HG03575 (cell line): Measurements from ENCODE around the gene MMP24.

Source experiments
- ATAC-seq: cut with Tn5 transposase; IDR thresholded peaks from one replicate; pipeline ENCODE4 v1.9.1; 2021; ENCODE audit not compliant: unreplicated experiment, insufficient number of reproducible peaks, low FRiP score; ENCODE audit errors: extremely low read depth

MMP24 gene

GRCh38 chr20:35287509-35288324, 61.2 kb downstream of the MMP24 start:
- no peak for ATAC-seq

DNA sequence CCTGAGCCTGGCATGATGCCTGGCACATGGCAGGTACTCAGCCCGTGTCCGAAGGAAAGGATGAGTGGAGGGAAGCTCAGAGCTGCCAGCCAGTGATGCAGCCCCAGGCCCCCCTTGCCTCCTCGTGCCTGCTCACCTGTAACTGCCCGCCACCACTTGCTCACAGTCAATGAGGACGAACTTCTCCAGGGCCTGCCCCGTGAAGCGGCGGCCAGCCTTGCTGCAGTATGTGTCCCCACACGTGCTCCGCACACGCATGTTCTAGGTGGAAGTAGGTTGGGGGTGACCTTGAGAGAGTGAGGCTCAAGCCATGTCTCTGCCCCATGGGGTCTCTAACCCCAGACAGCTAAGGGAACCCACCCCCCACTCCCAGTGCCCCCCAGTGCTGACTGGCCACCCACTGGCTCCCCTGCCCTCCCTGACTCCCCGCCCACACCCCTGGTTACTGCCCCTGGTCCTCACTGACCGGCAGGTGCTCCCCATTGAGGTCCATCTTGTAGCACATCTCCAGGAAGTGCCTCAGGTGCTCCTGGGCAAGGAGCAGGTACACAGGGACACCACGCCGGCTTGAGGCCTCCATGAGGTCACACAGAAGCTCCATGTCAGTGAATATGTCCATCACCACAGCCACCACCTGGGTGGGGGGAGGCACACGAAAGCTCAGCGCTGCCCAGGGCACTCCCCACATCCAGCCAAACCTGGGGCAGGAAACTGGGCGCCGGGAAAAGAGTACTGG, 62.0 kb downstream of the MMP24 start:
- ATAC-seq, result no peak

- ATAC-seq, result no peak
These were observed 63.8 kb downstream of the MMP24 start for GRCh38 chr20:35290186-35290886.

DNA sequence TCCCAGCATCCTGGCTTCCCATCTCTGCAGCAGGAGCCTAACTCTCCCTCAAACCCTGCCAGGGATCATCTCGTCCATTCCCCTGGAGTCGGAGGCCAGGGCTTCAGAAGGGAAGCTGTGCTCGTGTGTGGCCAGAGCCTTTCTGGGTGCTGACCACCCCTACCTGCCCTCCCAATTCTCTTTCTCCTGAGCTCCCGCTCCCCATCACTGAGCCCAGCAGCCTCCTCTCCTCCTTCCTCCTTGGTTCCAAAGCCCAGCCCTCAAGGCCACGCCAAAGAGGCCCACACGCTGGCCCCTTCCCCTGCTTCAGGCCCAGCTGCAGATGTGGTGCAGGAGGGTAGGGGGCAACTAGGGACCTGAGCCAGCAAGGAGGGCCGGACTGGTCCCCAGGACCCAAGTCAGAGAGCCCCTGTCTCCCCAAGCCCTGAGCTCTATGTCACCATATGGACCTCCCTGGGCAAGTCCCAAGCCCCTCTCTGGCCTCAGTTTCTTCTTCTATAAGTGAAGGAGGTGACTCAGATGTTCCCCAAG, 64.5 kb downstream of the MMP24 start:
- no peak for ATAC-seq

- no peak for ATAC-seq
These were observed 65.4 kb downstream of the MMP24 start, which contains the start of gene FAM83C for GRCh38 chr20:35291654-35292503. Gene FAM83C, minus strand, starts transcription at chr20:35292425. Its CDS starts 121 bp downstream, at chr20:35292304.

DNA sequence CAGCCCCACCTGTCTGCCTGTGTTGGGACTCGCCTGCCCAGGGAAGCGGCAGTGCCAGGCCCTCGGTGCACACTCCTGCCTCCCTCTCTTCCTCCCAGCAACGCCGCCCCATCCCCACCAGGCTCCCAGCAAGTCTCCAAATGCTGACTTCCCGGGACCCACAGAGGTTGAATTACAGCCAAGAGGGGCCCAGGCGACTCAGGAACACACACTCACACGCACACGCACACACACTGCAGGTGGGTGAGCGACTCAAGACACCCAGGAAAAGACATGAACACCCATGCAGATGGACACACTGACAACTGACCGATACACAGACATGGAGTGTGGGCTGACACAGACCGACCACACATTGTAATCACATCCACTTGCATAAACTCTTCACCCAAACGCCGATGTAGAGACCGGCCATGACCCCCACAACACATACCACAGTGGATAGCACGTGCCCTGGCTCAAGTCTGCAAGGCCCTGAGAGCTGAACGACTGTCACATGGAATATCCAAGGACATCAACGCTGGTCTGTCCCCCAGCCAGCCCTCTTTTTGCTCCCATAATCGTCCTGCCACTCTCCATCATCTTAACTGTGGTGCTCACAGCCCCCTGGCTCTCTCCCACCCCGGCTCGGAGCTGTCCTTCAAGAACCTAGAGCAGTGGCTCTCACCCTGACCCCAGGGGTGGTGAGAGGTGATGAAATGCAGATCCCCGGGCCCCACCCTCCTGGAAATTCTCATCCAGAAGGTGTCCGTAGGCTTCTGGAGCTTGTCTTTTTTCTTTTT, 66.2 kb downstream of the MMP24 start:
- ATAC-seq, result no peak

DNA sequence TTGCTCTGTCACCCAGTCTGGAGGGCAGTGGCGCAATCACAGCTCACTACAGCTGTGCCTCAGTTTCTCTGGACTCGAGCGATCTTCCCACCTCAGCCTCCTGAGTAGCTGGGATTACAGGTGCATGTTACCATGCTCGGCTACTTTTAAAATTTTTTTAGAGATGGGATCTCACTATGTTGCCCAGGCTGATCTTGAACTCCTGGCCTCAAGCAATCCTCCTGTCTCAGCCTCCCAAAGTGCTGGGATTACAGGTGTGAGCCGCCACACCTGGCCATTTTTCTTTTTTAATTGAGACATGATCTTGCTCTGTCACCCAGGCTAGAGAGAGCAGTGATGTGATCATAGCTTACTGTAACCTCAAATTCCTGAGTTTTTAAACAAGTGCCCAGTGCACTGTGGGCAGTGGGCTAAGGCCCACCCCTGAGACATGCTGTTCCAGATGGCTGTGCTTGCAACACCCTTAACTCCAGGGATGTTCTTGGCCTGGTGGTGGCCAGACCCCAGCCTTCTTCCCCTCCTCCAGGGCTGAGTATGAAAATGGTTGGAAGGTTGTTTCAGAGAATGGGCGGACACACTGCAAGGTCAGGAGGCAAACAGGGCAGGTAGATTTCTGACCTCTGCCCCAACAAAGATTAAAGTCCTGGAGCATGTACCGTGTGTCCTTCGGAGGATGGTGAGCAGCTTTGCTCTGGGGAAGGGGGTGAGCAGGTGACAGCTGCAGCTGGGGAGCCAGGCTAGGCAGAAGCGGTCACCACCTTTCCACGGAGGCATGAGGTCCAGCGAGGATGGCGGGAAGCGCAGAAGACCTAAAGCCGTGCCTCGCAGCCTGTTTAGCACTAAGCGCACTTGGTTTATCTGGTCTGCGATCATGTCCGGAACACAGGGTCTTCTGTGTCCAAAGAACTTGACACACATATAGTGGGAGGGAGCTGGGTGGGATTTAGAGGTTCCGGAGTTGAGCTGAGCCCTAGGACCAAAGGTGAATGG, 67.1 kb downstream of the MMP24 start:
- ATAC-seq, result no peak

DNA sequence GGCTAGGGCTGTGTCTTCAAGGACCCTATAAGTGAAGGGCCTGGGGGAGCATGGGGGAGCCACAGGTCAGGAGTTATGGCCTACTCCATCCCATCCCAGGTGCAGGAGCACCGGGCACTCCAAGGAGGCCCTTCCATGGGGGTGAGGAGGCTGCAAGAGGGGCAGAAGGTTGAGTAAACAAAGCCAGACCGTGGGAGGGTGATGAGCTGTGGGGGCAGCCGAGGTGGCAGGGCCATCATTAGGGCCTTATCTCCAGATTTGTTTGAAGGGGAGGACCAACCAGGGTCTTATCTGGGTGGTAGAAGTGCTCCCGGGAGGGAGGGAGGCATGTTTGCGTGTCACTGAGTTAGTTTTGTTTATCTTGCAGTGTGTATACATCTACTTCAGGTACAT, 67.8 kb downstream of the MMP24 start:
- ATAC-seq, result no peak

DNA sequence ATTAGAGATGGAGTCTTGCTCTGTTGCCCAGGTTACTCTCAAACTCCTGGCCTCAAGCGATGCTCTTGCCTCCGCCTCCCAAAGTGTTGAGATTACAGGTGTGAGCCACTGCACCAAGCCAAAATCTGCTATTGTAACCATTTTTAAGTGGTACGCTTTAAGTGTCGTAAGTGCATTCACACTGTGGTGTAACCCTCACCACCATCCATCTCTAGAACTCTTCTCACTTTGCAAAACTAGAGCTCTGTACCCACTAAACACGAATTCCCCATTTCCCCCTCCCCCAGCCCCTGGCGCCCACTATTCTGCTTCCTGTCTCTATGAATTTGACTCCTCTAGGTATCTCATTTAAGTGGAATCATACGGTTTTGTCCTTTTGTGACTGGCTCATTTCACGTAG, 68.6 kb downstream of the MMP24 start:
- ATAC-seq, result no peak

DNA sequence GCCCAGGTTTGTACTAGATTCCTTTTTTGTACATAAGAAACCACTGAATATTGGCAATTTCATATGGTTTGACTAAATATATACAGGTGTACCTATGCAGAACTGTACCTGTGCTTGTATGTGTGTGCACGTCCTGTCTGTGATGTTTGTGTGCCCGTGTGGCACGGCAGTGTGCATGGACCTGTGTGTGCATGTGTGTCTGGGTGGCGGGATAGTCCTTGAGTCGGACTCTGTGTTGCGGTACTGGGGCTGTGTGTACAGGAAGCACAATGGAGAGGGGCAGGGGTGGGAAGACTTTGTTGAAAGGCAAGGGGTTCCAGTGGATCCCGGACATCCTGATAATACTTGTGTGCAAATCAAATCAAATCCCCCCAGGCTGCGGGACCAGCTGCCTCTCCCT, 69.2 kb downstream of the MMP24 start:
- no peak for ATAC-seq

- ATAC-seq, result no peak
These were observed 69.6 kb downstream of the MMP24 start for GRCh38 chr20:35296101-35296554.

DNA sequence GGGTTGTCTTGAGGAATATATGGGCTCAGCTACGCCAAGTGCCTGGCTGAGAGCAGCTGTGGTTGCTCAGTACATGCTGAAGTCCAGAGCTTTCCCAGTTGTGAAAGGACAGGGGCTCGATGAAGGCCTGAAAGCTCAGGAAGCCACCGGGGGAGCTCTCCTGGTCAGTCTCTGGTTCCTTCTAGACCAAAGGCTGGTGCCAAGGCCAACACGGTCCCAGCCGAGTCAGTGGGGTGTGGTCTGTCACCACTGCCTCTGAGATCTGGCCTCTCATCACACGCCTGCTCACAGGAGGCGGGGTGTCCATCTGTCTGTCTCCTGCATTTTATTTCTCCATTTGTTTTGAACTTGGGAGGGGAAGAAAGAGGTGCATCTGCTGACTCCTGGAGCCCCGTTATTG, 70.7 kb downstream of the MMP24 start:
- ATAC-seq, result no peak

DNA sequence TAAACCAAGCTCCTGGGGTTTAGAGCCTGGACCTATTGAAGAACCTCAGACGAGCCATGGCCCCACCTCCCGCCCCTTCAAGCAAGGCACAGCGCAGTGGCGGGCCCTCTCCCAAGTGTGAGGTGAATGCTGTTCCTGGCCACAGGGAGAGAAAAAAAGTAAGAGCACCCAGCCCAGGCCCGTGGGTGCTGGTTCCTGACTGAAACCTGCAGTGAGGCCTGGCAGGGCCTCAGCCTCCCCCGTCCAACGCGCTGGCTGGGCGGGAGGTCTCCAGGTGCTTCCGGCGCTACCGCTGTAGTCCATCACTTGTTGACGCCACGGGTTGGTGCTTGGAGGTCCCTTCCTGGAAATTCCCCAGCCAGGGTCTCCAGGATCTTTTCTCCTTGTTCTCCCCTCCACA, 71.2 kb downstream of the MMP24 start:
- no peak for ATAC-seq

DNA sequence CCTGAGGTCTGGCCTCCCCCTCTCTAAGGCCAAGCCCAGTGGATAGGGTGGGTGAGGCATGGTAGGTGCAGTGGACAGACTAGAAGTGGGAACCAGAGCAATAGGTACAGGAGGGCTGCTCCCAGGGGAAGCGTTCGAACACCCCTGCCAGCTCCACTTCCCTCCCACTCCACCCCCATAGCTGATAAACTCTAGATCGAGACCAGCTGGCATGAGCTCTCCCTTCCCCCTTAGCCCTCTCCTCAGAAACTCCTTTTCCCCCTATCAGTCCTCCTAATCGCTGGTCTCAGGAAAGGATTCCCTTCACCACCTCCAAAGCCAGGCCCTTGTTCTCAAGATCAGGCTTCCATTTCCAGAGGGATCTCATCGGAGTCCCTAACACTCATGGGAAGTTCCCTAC, 71.8 kb downstream of the MMP24 start:
- ATAC-seq, result no peak

GRCh38 chr20:35299780-35300179, 73.3 kb downstream of the MMP24 start:
- ATAC-seq, result no peak

- no peak for ATAC-seq
These were observed 74.2 kb downstream of the MMP24 start for GRCh38 chr20:35300469-35301262.
